NT2/D1 (cell line): ENCODE results near the gene DPP3.

Experiments used
- SUZ12 ChIP-seq: IDR thresholded peaks from 2 replicates; pipeline ENCODE4 v1.6.1; 2011; ENCODE audit not compliant: insufficient read length, insufficient read depth; ENCODE audit errors: extremely low read depth
- ZNF274 ChIP-seq: IDR thresholded peaks from 2 replicates; pipeline ENCODE4 v1.6.1; 2011; ENCODE audit warnings: mild to moderate bottlenecking, low read depth, low read length

GRCh38 chr11:66473167-66473566, 7.1 kb upstream of the DPP3 start:
- TF ChIP-seq SUZ12 = no peak
- TF ChIP-seq ZNF274 = no peak
